Measurements from ENCODE around the gene JDP2. TPM values are rescaled to one million over a fixed set of nuclear protein-coding genes. Genes with fewer than 3 reads are reported as not detected.

The JDP2 gene
- total and polyA plus RNA-seq, 2 of the 4 experiments (the other 2 are of a cell fraction) = 35.7 to 38.4 TPM

DNA sequence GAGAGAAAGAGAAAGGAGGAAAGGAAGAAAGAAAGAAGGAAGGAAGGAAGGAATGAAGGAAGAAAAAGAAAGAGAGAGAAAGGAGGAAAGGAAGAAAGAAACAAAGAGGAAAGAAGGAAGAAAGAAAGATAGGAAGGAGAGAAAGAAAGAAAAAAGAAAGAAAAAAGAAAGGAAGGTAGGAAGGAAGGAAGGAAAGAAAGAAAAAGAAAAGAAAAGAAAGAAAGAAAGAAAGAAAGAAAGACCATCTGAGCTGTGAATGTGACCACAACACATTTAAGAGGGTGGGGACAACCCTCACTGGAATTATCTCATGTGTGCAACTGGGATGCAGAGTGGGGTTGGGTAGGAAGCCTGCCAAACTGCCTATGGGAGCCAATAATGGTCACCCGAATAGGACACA is 58.5 kb downstream of the JDP2 start (continued):
- TF ChIP-seq, protein P1, sequence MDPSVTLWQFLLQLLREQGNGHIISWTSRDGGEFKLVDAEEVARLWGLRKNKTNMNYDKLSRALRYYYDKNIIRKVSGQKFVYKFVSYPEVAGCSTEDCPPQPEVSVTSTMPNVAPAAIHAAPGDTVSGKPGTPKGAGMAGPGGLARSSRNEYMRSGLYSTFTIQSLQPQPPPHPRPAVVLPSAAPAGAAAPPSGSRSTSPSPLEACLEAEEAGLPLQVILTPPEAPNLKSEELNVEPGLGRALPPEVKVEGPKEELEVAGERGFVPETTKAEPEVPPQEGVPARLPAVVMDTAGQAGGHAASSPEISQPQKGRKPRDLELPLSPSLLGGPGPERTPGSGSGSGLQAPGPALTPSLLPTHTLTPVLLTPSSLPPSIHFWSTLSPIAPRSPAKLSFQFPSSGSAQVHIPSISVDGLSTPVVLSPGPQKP (IDR thresholded peaks at IDR 0.05; ENCODE audit: borderline replicate concordance, low read depth, low read length) = no peak
- TF ChIP-seq CEBPB (IDR thresholded peaks at IDR 0.05; ENCODE audit: low read depth, low read length) = no peak
- TF ChIP-seq SMC3 (IDR thresholded peaks at IDR 0.05; ENCODE audit: low read depth, low read length) = no peak
- no peak for TF ChIP-seq MXI1 (IDR thresholded peaks at IDR 0.05; ENCODE audit: borderline replicate concordance, low read depth, low read length)
- TF ChIP-seq, protein P2, sequence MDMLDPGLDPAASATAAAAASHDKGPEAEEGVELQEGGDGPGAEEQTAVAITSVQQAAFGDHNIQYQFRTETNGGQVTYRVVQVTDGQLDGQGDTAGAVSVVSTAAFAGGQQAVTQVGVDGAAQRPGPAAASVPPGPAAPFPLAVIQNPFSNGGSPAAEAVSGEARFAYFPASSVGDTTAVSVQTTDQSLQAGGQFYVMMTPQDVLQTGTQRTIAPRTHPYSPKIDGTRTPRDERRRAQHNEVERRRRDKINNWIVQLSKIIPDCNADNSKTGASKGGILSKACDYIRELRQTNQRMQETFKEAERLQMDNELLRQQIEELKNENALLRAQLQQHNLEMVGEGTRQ (IDR thresholded peaks at IDR 0.05; ENCODE audit: low read depth, low read length) = no peak
